SK-N-MC (cell line): ENCODE measurements around the gene SLC25A2.
A peak's percentile ranks its signal among the peaks of the same experiment; 100 is the strongest.
"Not testable (repeated sequence)": the region's sequence is repeated elsewhere in the genome, so short reads cannot be mapped to it uniquely, and the experiment has no call there.

Source experiments
- DNase-seq: peaks from one replicate; pipeline ENCODE4 v3.0.0-alpha.2; 2011; ENCODE audit warnings: low read depth, low spot score
- H3K27ac ChIP-seq: fragments of 200-600 bp; sonication (generic); 2 replicates; pipeline ENCODE4 v1.5.1; 2016; ENCODE audit warnings: mixed run types
- H3K36me3 ChIP-seq: fragments of 200-600 bp; sonication (generic); 2 replicates; pipeline ENCODE4 v1.6.1; 2017; ENCODE audit warnings: antibody characterized with exemption, low read length, mixed read lengths; ENCODE audit not compliant: insufficient read depth
- H3K4me3 ChIP-seq: fragments of 200-600 bp; sonication (generic); 2 replicates; pipeline ENCODE4 v1.5.1; 2016
- H3K9ac ChIP-seq: fragments of 200-600 bp; sonication (generic); 2 replicates; pipeline ENCODE4 v1.8.0; 2017; ENCODE audit warnings: mixed run types, mixed read lengths; ENCODE audit not compliant: insufficient read length
- H3K9me3 ChIP-seq: fragments of 200-600 bp; sonication (generic); 2 replicates; pipeline ENCODE4 v1.6.1; 2017; ENCODE audit warnings: low read depth, mild to moderate bottlenecking, antibody characterized with exemption, low read length, moderate library complexity, mixed read lengths
- EZH2 ChIP-seq: fragments of 200-600 bp; sonication (generic); IDR thresholded peaks from one replicate; pipeline ENCODE4 v1.6.1; 2017; ENCODE audit warnings: antibody characterized with exemption
- FOXP2 ChIP-seq: optimal IDR thresholded peaks from 2 replicates; pipeline ENCODE3; 2011; ENCODE audit warnings: mild to moderate bottlenecking, moderate library complexity; ENCODE audit not compliant: insufficient read depth; ENCODE audit errors: extremely low read length, control extremely low read depth
- POLR2AphosphoS5 ChIP-seq: IDR thresholded peaks from 2 replicates; pipeline ENCODE4 v1.6.1; 2012; ENCODE audit warnings: mild to moderate bottlenecking, low read depth, low read length, borderline replicate concordance

SLC25A2 gene

GRCh38 chr5:141303756-141304155, at the start of gene SLC25A2:
Gene SLC25A2, minus strand, starts transcription at chr5:141304049. Its CDS starts 184 bp downstream, at chr5:141303865.
- DNase-seq, result no peak
- Histone ChIP-seq H3K9me3 (peaks cover 4% of the 10 kb centered on the region; the same call in 1 of the 2 replicates), H3K36me3 (no peaks in the 10 kb centered on the region), H3K27ac (no peak within 1 kb of the TSS), H3K9ac (no peak within 1 kb of the TSS), H3K4me3 (no peak within 1 kb of the TSS)
- TF ChIP-seq FOXP2 (no peak), POLR2AphosphoS5 (no peak), EZH2 (no peak)

- no peaks in the 10 kb centered on the region; the same call in 1 of the 2 replicates for H3K9me3 ChIP-seq
- no peak overlapping the region for H3K9ac ChIP-seq
- DNase-seq, result no peak
- TF ChIP-seq EZH2 (no peak), FOXP2 (no peak), POLR2AphosphoS5 (no peak)
- H3K4me3 ChIP-seq, result no peak overlapping the region
- no peaks in the 10 kb centered on the region for H3K36me3 ChIP-seq
- H3K27ac ChIP-seq, result no peak overlapping the region
These were observed 47.7 kb upstream of the SLC25A2 start for GRCh38 chr5:141351591-141351990.

GRCh38 chr5:141349917-141350619, 46.2 kb upstream of the SLC25A2 start, which contains the start of gene PCDHGB1:
Gene PCDHGB1, plus strand, starts transcription at chr5:141350099. Its CDS starts 162 bp downstream, at chr5:141350261.
- no peak for TF ChIP-seq FOXP2
- no peak for TF ChIP-seq EZH2
- no peak within 1 kb of the TSS for H3K9ac ChIP-seq
- no peak within 1 kb of the TSS for H3K27ac ChIP-seq
- no peaks in the 10 kb centered on the region; the same call in 1 of the 2 replicates for H3K9me3 ChIP-seq
- peak within 1 kb of the TSS; percentile 21; the same call in 1 of the 2 replicates for H3K4me3 ChIP-seq
- DNase-seq, result no peak
- H3K36me3 ChIP-seq, result no peaks in the 10 kb centered on the region

- not testable (repeated sequence) for H3K9me3 ChIP-seq, H3K4me3 ChIP-seq, H3K36me3 ChIP-seq, DNase-seq, H3K27ac ChIP-seq, H3K9ac ChIP-seq
These were observed 42.2 kb upstream of the SLC25A2 start for GRCh38 chr5:141346017-141346416.

GRCh38 chr5:141345327-141345726, 41.5 kb upstream of the SLC25A2 start:
- Histone ChIP-seq H3K9ac (no peak overlapping the region), H3K27ac (no peak overlapping the region), H3K4me3 (no peak overlapping the region), H3K36me3 (no peaks in the 10 kb centered on the region), H3K9me3 (no peaks in the 10 kb centered on the region)
- no peak for TF ChIP-seq EZH2
- TF ChIP-seq FOXP2, result no peak
- no peak for DNase-seq

- Histone ChIP-seq H3K4me3 (no peak overlapping the region), H3K36me3 (no peaks in the 10 kb centered on the region), H3K9me3 (no peaks in the 10 kb centered on the region), H3K9ac (no peak overlapping the region), H3K27ac (no peak overlapping the region)
- no peak for DNase-seq
- TF ChIP-seq POLR2AphosphoS5 (no peak), EZH2 (no peak), FOXP2 (no peak)
These were observed 40.2 kb upstream of the SLC25A2 start for GRCh38 chr5:141343953-141344463.

GRCh38 chr5:141343242-141343952, 39.5 kb upstream of the SLC25A2 start, which contains the start of gene PCDHGA3:
Gene PCDHGA3, plus strand, starts transcription at chr5:141343829. Its CDS starts 205 bp downstream, at chr5:141344034.
- TF ChIP-seq EZH2 (no peak), POLR2AphosphoS5 (no peak), FOXP2 (no peak)
- no peak within 1 kb of the TSS for H3K4me3 ChIP-seq
- no peaks in the 10 kb centered on the region for H3K36me3 ChIP-seq
- H3K27ac ChIP-seq, result no peak within 1 kb of the TSS
- no peak for DNase-seq
- no peak within 1 kb of the TSS for H3K9ac ChIP-seq
- no peaks in the 10 kb centered on the region for H3K9me3 ChIP-seq

- no peak for DNase-seq
- TF ChIP-seq FOXP2 (no peak), POLR2AphosphoS5 (no peak), EZH2 (no peak)
- Histone ChIP-seq H3K9ac (no peak overlapping the region), H3K4me3 (no peak overlapping the region), H3K27ac (no peak overlapping the region), H3K9me3 (no peaks in the 10 kb centered on the region), H3K36me3 (no peaks in the 10 kb centered on the region)
These were observed 38.9 kb upstream of the SLC25A2 start for GRCh38 chr5:141342773-141343172.

- not testable (repeated sequence) for H3K36me3 ChIP-seq, DNase-seq, H3K27ac ChIP-seq, H3K9me3 ChIP-seq, H3K4me3 ChIP-seq, H3K9ac ChIP-seq
These were observed 37.0 kb upstream of the SLC25A2 start for GRCh38 chr5:141340781-141341354.
